Measurements from ENCODE around the gene LAMA5.

LAMA5 gene

GRCh38 chr20:62273416-62273815 lies 93.7 kb downstream of the LAMA5 start:
- Mint-ChIP-seq H3K27me3 (no peaks in the 10 kb centered on the region), H3K9me3 (no peaks in the 10 kb centered on the region), H3K4me3 (no peak overlapping the region), H3K36me3 (peaks cover 67% of the 10 kb centered on the region), H3K4me1 (peaks cover 20% of the 10 kb centered on the region), H3K27ac (no peak overlapping the region)
- ATAC-seq: no peak

GRCh38 chr20:62272200-62272599 lies 94.9 kb downstream of the LAMA5 start:
- H3K36me3 Mint-ChIP-seq: peaks cover 57% of the 10 kb centered on the region
- H3K9me3 Mint-ChIP-seq: no peaks in the 10 kb centered on the region
- ATAC-seq: no peak
- no peak overlapping the region for H3K27ac Mint-ChIP-seq
- no peak overlapping the region for H3K4me3 Mint-ChIP-seq
- no peaks in the 10 kb centered on the region for H3K27me3 Mint-ChIP-seq
- peaks cover 20% of the 10 kb centered on the region for H3K4me1 Mint-ChIP-seq

DNA sequence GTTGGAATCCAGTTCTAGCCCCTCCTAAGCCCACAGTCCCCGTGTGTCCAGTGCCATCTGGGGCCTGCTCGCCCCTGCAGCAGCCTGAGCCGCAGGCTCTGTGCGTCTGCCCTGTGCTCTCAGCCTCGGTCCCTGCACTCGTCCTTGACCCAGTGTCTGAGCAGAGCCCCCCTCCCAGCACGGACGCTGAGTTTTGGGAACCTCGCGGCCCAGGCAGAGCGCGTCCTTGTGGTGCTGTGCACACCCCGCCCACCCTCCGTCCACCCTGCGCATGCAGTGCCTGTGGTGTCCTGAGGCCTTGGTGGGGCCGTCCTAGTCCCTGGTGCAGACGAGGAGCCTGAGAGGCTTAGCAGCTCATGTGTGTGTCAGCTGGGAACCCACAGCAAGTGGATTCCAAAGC lies 97.2 kb downstream of the LAMA5 start:
- no peak for ATAC-seq
- no peaks in the 10 kb centered on the region for H3K27me3 Mint-ChIP-seq
- H3K4me3 Mint-ChIP-seq: no peak overlapping the region
- no peak overlapping the region for H3K27ac Mint-ChIP-seq
- H3K36me3 Mint-ChIP-seq: peaks cover 75% of the 10 kb centered on the region
- H3K9me3 Mint-ChIP-seq: no peaks in the 10 kb centered on the region
- H3K4me1 Mint-ChIP-seq: peaks cover 13% of the 10 kb centered on the region

GRCh38 chr20:62269378-62269777 lies 97.7 kb downstream of the LAMA5 start:
- H3K27ac Mint-ChIP-seq: no peak overlapping the region
- no peaks in the 10 kb centered on the region for H3K27me3 Mint-ChIP-seq
- no peak overlapping the region for H3K4me3 Mint-ChIP-seq
- peaks cover 75% of the 10 kb centered on the region for H3K36me3 Mint-ChIP-seq
- ATAC-seq: no peak
- H3K9me3 Mint-ChIP-seq: no peaks in the 10 kb centered on the region
- peaks cover 8% of the 10 kb centered on the region for H3K4me1 Mint-ChIP-seq

- peaks cover 75% of the 10 kb centered on the region for H3K36me3 Mint-ChIP-seq
- no peak overlapping the region for H3K4me3 Mint-ChIP-seq
- H3K4me1 Mint-ChIP-seq: no peaks in the 10 kb centered on the region
- no peak for ATAC-seq
- H3K27ac Mint-ChIP-seq: no peak overlapping the region
- H3K9me3 Mint-ChIP-seq: no peaks in the 10 kb centered on the region
- H3K27me3 Mint-ChIP-seq: no peaks in the 10 kb centered on the region
Measured at GRCh38 chr20:62268228-62268900, 98.7 kb downstream of the LAMA5 start.

- no peaks in the 10 kb centered on the region for H3K4me1 Mint-ChIP-seq
- H3K27ac Mint-ChIP-seq: no peak overlapping the region
- ATAC-seq: no peak
- H3K27me3 Mint-ChIP-seq: no peaks in the 10 kb centered on the region
- no peaks in the 10 kb centered on the region for H3K9me3 Mint-ChIP-seq
- H3K36me3 Mint-ChIP-seq: peaks cover 71% of the 10 kb centered on the region
- H3K4me3 Mint-ChIP-seq: no peak overlapping the region
Measured at GRCh38 chr20:62267543-62267942, 99.6 kb downstream of the LAMA5 start.

DNA sequence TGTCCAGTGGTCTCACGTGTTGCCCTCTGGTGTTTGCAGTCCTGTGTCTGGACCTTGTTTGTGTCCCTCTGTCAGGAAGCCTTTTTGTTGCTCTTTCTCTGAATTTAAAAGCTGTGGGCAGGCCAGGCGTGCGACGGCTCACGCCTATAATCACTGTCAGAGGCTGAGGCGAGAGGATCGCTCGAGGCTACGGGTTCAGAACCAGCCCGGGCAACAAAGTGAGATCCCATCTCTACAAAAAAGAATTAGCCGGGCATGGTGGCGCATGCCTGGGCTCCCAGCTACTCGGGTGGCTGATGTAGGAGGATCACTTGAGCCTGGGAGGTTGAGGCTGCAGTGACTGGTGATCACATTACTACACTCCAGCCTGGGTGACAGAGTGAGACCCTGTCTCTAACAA lies 100.3 kb downstream of the LAMA5 start:
- H3K4me1 Mint-ChIP-seq: no peaks in the 10 kb centered on the region
- peaks cover 73% of the 10 kb centered on the region for H3K36me3 Mint-ChIP-seq

GRCh38 chr20:62266340-62266739 lies 100.8 kb downstream of the LAMA5 start:
- no peak for ATAC-seq
- Mint-ChIP-seq H3K27ac (no peak overlapping the region), H3K9me3 (no peaks in the 10 kb centered on the region), H3K27me3 (no peaks in the 10 kb centered on the region), H3K4me3 (no peak overlapping the region), H3K4me1 (no peaks in the 10 kb centered on the region), H3K36me3 (peaks cover 72% of the 10 kb centered on the region)

More for the DNA sequence above, 100.3 kb downstream of the LAMA5 start:
- no peak overlapping the region for H3K4me3 Mint-ChIP-seq
- ATAC-seq: no peak
- H3K27ac Mint-ChIP-seq: no peak overlapping the region
- no peaks in the 10 kb centered on the region for H3K9me3 Mint-ChIP-seq
- no peaks in the 10 kb centered on the region for H3K27me3 Mint-ChIP-seq

DNA sequence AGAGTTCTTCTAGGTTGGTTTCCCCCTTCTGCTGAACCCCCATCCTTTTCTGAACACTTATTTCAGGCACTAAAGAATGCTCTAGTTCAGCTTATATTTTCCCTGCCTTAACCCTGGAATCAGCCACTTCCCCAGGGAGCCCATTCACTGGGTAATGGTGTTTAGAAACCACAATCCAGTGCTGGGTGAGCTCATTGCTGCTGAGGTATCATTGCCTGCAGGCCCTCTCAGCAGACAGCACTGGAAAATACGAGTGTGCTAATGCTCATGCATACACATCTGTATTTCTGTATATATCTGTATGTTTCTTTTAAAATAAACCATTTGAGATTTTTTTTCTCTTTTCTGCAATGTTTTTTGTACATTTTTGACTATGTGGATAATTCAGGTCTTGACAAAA lies 101.7 kb downstream of the LAMA5 start:
- Mint-ChIP-seq H3K36me3 (peaks cover 71% of the 10 kb centered on the region), H3K27ac (no peak overlapping the region)
- no peak for ATAC-seq

GRCh38 chr20:62263396-62263795 lies 103.7 kb downstream of the LAMA5 start:
- no peak overlapping the region for H3K4me3 Mint-ChIP-seq
- no peaks in the 10 kb centered on the region for H3K27me3 Mint-ChIP-seq
- H3K4me1 Mint-ChIP-seq: no peaks in the 10 kb centered on the region
- no peak overlapping the region for H3K27ac Mint-ChIP-seq
- no peak for ATAC-seq
- H3K9me3 Mint-ChIP-seq: no peaks in the 10 kb centered on the region
- H3K36me3 Mint-ChIP-seq: peaks cover 76% of the 10 kb centered on the region

More for the DNA sequence above, 101.7 kb downstream of the LAMA5 start:
- no peaks in the 10 kb centered on the region for H3K27me3 Mint-ChIP-seq
- H3K4me1 Mint-ChIP-seq: no peaks in the 10 kb centered on the region
- no peaks in the 10 kb centered on the region for H3K9me3 Mint-ChIP-seq
- H3K4me3 Mint-ChIP-seq: no peak overlapping the region

DNA sequence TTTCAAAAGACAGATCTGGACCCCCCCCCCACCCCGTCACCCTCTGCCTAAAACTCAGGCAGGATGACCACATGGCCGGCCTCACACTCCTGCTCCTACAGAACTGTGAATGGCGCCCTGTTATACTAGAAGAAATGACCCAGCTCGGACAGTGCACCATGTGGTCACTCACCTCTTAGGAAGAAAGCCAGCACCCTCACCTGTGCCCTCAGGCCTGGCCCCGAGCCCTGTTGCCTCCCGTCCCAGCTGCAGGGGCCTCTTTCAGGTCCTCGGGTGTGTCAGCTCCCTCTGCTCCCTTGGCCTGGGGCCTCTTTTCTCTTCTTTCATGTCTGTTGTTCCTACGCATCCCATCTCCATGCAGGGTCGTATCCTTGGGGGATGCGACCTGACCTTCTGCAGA lies 105.0 kb downstream of the LAMA5 start:
- no peaks in the 10 kb centered on the region for H3K4me1 Mint-ChIP-seq
- H3K27me3 Mint-ChIP-seq: no peaks in the 10 kb centered on the region
- ATAC-seq: no peak
- no peaks in the 10 kb centered on the region for H3K9me3 Mint-ChIP-seq
- peaks cover 77% of the 10 kb centered on the region for H3K36me3 Mint-ChIP-seq
- H3K4me3 Mint-ChIP-seq: no peak overlapping the region
- H3K27ac Mint-ChIP-seq: no peak overlapping the region

DNA sequence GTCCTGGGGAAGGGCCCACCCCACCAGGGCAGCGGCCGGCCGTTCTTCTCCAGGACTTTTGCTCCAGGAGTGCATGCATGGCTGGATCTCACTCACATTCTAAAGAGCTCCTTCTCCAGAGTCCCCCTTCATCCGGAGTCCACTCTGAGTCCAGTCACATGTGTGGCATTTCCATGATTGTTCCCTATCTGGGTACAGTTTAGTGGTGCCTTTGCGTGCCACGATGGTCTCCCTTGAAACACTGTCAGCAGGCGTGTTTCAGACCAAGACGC lies 107.9 kb downstream of the LAMA5 start:
- H3K4me3 Mint-ChIP-seq: no peak overlapping the region
- H3K36me3 Mint-ChIP-seq: peaks cover 59% of the 10 kb centered on the region
- no peak overlapping the region for H3K27ac Mint-ChIP-seq
- no peaks in the 10 kb centered on the region for H3K27me3 Mint-ChIP-seq
- no peak for ATAC-seq
- H3K4me1 Mint-ChIP-seq: peaks cover 8% of the 10 kb centered on the region
- H3K9me3 Mint-ChIP-seq: no peaks in the 10 kb centered on the region
